Measurements from ENCODE around the gene GRIK3. TPM values are rescaled to one million over a fixed set of nuclear protein-coding genes. Genes with fewer than 3 reads are reported as not detected.
A peak's percentile ranks its signal among the peaks of the same experiment; 100 is the strongest.

GRIK3 gene
- total RNA-seq, 6 experiments from 2014 or later = 0.07 TPM; not detected in 5

GRCh38 chr1:36879613-36880012 is 154.7 kb downstream of the GRIK3 start:
- Histone ChIP-seq H3K27ac (no peak overlapping the region), H3K36me3 (no peaks in the 10 kb centered on the region), H3K4me1 (no peaks in the 10 kb centered on the region), H3K27me3 (no peaks in the 10 kb centered on the region), H3K9me3 (no peaks in the 10 kb centered on the region), H3K4me3 (no peak overlapping the region)
- WGBS (ENCODE audit: insufficient coverage, low coverage, low lambda C conversion rate, missing lambda C conversion rate) = 57% methylated on average over 3 of the region's 6 CpGs
- DNase-seq (peak in 1 of 3 donors; percentile 23), ATAC-seq (no peak)
- intact Hi-C loops (cut with DNase I) = no loop called here
- no peak for TF ChIP-seq CTCF (IDR thresholded peaks at IDR 0.05)
- no peak for TF ChIP-seq POLR2A (IDR thresholded peaks at IDR 0.05)

GRCh38 chr1:36876990-36877389 is 157.3 kb downstream of the GRIK3 start:
- no peaks in the 10 kb centered on the region for H3K9me3 ChIP-seq
- DNase-seq (peak in 1 of 3 donors; percentile 13), ATAC-seq (no peak)
- H3K4me3 ChIP-seq = no peak overlapping the region
- no peaks in the 10 kb centered on the region for H3K27me3 ChIP-seq
- H3K36me3 ChIP-seq = no peaks in the 10 kb centered on the region
- no CpG with 5 or more reads among the region's 1 CpG for WGBS (ENCODE audit: insufficient coverage, low coverage, low lambda C conversion rate, missing lambda C conversion rate)
- intact Hi-C loops (cut with DNase I) = no loop called here
- no peak overlapping the region for H3K27ac ChIP-seq
- TF ChIP-seq POLR2A (IDR thresholded peaks at IDR 0.05) = no peak
- TF ChIP-seq CTCF (IDR thresholded peaks at IDR 0.05) = no peak
- no peaks in the 10 kb centered on the region for H3K4me1 ChIP-seq

- DNase-seq = peak in 1 of 3 donors; percentile 11
- intact Hi-C loops (cut with DNase I) = no loop called here
- WGBS (ENCODE audit: insufficient coverage, low coverage, low lambda C conversion rate, missing lambda C conversion rate) = 40% methylated on average over 4 of the region's 6 CpGs
These were observed 159.8 kb downstream of the GRIK3 start for GRCh38 chr1:36874271-36875060.

GRCh38 chr1:36872858-36873257 is 161.5 kb downstream of the GRIK3 start:
- no peak for DNase-seq
- ATAC-seq = no peak
- H3K4me1 ChIP-seq = no peaks in the 10 kb centered on the region
- intact Hi-C loops (cut with DNase I) = no loop called here
- no peak overlapping the region for H3K27ac ChIP-seq
- 42% methylated on average over 3 of the region's 3 CpGs for WGBS (ENCODE audit: insufficient coverage, low coverage, low lambda C conversion rate, missing lambda C conversion rate)
- no peaks in the 10 kb centered on the region for H3K36me3 ChIP-seq
- TF ChIP-seq CTCF (IDR thresholded peaks at IDR 0.05) (no peak), POLR2A (IDR thresholded peaks at IDR 0.05) (no peak)
- H3K9me3 ChIP-seq = no peaks in the 10 kb centered on the region
- no peak overlapping the region for H3K4me3 ChIP-seq
- H3K27me3 ChIP-seq = no peaks in the 10 kb centered on the region

More at GRCh38 chr1:36874271-36875060, 159.8 kb downstream of the GRIK3 start:
- Histone ChIP-seq H3K9me3 (no peaks in the 10 kb centered on the region), H3K4me1 (no peaks in the 10 kb centered on the region), H3K4me3 (no peak overlapping the region), H3K27me3 (no peaks in the 10 kb centered on the region), H3K27ac (no peak overlapping the region), H3K36me3 (no peaks in the 10 kb centered on the region)
- TF ChIP-seq POLR2A (IDR thresholded peaks at IDR 0.05) = no peak
- no peak for TF ChIP-seq CTCF (IDR thresholded peaks at IDR 0.05)
- ATAC-seq = no peak

Data from right lobe of liver (tissue), 6 donors.